NCI-H69 (cell line): ENCODE measurements around the gene RBMXL3.

Source experiments
- DNase-seq: peaks from one replicate; lab custom pipeline; 2025; lab: John Stamatoyannopoulos, UW

RBMXL3 gene

DNA sequence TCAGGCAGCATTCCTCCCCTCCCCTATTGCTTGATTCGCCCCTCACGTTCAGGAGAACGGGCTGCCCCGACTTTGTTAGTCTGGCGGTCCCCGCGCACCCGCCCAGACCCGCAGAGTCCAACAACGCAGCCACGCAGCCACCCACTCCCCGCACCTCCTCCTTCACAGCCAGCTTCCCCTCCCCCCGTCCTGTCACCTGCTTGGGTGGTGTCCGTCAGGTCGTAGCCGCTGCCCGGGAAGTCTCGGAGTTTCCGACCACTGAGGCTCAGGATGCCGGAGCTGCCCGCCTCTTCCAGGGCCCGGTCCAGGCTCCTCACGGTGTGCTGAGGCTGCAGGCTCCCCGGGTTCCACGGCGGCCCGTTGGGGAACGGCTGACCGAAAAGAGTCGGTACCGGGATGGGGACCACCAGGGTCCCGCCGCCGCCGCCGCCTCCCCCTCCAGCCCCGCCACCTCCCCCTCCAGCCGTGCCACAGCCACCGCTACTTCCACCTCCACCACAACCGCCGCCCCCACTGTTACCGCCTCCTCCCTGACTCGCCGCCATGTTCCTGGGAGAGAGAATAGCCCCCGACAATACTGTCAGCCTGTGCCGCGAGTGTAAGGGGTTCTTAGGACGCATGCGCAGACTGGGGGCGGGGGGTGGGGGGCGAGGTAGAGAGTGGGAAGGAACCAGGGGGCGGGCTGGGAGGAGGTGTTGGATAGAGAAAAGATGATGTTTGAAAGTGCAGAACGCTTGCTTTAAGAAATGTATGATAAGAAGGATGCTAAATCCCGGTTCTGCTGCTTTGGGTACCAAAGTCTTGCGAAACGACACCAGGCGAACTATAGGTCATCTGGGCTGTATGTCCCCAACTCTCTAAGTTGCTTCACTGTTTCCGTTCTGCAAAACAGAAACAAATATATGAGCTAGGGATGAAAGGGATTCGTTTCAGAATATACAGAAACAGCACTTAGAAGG lies 44.6 kb downstream of the RBMXL3 start, which contains the start of gene LRCH2:
TSS of gene LRCH2 (minus strand) at position 600 of the 959 bp plus-strand sequence. CDS start at position 545, 55 bp downstream.
- peak; percentile 40 for DNase-seq

- DNase-seq, result no peak
These were observed 45.3 kb downstream of the RBMXL3 start for GRCh38 chrX:115234461-115234860.

DNA sequence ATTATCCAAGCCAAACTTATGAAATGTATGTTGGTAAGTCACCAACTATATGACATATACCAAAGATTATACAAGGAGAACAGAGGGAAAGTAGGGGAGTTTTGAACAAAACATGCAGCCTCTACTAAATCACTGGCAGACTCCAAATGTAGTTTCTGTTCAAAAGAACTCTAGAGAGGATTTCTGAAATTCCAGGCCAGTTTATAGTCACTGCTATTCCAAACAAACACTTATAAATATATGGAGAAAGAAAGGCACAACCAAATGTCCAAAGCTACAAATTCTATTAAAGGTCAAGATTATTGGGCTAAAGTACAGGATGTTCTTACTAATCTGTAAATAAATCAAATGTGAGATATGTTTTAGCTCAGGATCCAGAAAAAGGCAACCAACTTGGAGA lies 47.4 kb downstream of the RBMXL3 start:
- no peak for DNase-seq

DNA sequence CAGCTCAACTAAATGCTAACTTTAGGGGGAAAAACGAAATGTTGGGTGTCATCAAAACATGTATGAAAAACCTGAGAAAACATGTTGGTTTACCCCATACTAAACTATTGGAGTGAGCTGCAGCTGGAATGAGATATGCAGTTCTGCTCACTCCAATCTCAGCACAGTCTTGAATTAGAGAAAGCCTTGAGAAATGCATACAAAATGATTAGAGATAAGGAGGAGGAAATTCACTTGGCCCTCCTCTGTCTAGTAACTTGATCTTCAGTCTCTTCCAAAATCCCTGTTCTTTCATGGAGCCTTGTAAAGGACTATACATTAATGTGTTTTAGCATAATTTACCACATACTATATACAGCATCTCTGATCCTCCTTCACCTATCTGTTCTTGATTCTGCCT lies 47.8 kb downstream of the RBMXL3 start:
- no peak for DNase-seq
